ENCODE data around the gene IQSEC1. TPM values are rescaled to one million over a fixed set of nuclear protein-coding genes. Genes with fewer than 3 reads are reported as not detected.

The IQSEC1 gene
- total RNA-seq, 1 donor from 2014 or later = 25.8 TPM

GRCh38 chr3:13107661-13108060 is 34.4 kb upstream of the IQSEC1 start:
- no peak for DNase-seq (ENCODE audit: low spot score)

- no peak for DNase-seq (ENCODE audit: low spot score)
Observed at GRCh38 chr3:13106308-13107001, 33.2 kb upstream of the IQSEC1 start.

- no peak for DNase-seq (ENCODE audit: low spot score)
Observed at GRCh38 chr3:13105896-13106250, 32.6 kb upstream of the IQSEC1 start.

- no peak for DNase-seq (ENCODE audit: low spot score)
Observed at GRCh38 chr3:13105181-13105895, 32.1 kb upstream of the IQSEC1 start.

- DNase-seq (ENCODE audit: low spot score) = no peak
Observed at GRCh38 chr3:13104511-13104910, 31.3 kb upstream of the IQSEC1 start.

DNA sequence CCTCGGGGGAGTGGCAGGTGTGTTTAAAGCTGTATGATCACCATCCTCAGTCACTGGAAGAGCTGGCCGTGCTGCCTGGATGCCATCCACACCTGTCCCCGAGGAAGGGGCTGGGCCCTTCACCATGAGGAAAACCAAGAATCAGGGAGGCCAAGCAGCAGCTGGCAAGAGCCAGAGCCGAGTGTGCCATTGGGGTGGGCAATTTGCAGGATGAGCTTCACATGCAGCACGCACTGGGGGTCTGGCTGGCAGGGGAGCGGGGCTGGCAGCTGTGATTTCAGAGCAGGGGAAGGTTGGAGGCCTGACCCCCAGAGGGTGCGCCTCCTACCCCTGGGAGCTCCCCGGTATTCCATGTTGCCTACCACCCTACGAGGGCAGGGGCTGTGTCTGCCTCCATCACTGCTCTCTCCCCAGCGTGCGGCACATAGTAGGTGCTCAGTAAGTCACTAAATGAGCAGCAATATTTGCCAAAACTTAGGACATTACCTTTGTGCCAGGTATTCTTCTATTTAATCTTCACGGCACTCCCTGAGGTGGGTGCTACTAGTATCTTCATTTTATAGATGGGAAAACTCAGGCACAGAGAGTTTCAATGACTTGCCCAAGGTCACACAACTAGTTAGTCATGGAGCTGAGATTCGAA is 30.3 kb upstream of the IQSEC1 start:
- DNase-seq (ENCODE audit: low spot score) = no peak

- no peak for DNase-seq (ENCODE audit: low spot score)
Observed at GRCh38 chr3:13102386-13103345, 29.4 kb upstream of the IQSEC1 start.

- no peak for DNase-seq (ENCODE audit: low spot score)
Observed at GRCh38 chr3:13099707-13100106, 26.5 kb upstream of the IQSEC1 start.

DNA sequence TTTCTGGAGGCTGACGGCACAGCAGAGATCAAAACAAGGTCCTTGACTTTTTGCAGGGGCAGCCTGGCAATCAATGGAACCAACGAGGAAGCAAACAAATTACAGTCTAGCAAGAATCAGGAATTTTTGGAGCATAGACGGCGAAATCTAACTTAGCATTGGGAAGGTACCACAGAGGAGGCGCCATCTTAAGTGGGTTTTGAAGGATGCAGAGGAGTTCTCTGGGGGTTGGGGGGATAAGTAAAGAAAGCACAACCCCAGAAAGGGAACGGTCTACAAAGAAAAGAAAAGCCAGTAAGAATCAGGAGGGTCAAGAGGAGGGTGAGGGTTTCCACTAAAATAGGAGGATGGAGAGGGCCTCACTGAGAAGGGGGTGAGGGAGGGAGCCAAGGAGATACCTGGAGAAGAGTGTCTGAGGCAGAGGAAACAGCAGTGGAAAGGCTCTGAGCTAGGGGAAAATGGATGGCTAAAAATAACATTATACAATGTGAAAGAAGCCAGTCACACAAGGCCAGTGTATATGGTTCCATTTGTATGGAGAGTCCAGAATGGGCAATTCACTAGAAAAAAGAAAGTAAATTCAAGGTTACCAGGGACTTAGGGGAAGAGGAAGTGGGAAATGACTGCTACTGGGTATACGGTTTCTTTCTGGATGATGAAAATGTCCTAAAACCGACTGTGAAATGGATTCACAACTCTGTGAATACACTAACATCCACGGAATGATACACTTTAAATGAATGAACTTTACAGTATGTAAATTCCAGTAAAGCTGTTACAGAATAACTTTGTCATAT is 25.2 kb upstream of the IQSEC1 start:
- DNase-seq (ENCODE audit: low spot score) = no peak

DNA sequence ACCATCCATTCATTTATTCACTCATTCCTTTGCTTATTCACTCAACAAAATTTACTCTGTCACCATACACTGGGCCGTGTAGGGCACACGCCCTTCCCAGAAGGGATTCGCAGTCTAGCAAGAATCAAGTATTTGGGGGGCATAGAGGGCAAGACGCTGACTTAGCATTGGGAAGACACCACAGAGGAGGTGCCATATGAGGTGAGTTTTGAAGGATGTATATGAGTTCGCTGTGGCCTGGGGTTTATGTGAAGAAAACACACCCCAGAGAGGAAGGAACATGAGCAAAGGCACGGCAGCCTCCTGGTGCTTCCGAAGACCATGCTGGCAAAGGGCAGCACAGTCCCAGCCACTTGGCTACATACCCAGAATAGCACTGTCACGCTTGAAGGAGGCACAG is 23.1 kb upstream of the IQSEC1 start:
- no peak for DNase-seq (ENCODE audit: low spot score)

DNA sequence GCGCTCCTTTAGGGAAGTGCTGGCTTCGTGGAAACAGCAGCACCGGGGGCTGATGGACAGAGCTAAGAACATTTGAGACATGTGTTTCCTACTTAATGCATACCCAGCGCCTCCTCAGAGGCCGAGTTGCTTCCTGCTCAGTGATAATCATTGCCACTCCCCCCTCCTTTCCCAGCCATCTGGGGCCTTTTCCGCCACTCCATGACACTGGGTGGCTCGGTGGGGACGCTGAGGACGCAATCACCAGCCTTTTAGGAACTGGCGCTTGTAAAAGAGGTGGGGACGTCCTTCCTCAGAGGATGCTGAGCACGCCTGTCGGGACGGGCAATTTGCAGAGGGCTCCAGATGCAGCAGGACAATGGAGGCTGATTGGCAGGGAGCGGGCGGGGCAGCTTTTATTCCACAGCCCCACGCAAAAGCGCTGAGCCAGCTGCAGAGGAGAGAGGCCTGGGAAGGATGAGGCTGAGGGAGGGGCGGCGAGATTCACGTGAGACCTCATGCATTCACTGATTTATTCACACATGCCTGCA is 22.2 kb upstream of the IQSEC1 start:
- no peak for DNase-seq (ENCODE audit: low spot score)

- DNase-seq (ENCODE audit: low spot score) = no peak
Observed at GRCh38 chr3:13093687-13094086, 20.5 kb upstream of the IQSEC1 start.

GRCh38 chr3:13092621-13093617 is 19.7 kb upstream of the IQSEC1 start:
- DNase-seq (ENCODE audit: low spot score) = no peak

GRCh38 chr3:13091898-13092611 is 18.8 kb upstream of the IQSEC1 start:
- peak; percentile 61 for DNase-seq (ENCODE audit: low spot score)

DNA sequence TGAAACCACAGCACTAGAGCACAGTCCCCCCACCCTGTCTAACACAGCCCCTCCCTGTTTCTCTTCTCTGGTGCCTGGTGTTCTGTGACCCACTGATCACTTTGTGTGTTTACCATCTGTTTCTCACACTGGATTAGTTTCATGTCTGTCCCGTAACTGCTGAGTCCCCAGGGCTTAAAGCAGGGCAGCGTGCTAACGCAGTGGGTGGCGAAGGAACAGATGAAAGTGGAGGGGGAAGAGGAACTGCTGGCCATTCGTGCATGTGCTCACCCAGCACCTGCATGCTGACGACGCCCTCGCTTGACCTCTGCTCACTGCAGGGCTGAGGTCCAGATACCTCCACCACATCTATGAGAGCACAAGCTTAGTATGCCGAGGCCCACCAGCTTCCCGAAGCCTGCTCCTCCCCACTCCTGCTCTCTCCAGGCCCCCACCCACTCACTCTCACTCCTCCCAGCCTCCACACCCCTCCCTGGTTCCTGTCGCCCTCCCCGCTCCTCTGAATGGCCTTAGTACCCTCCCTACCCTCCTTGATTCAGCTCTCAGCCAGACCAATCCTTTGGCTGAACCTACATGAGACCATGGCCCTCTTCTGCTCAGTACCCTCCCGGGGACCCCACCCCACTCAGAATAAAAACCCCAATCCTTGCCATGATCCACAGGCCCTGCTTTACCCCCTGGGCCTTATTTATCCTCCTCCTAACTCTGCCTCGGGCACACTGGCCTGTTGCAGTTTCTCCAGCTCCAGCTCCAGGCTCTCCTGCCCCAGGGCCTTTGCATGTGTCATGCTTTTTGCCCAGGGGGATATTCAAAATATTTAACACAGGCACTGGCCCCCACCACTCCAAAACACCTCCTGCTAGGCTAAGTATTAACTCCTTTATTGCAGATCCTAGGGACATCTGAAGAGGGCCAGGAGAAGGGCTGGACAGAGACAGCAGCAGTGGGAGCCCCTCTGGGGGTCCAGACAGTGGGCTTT is 15.1 kb upstream of the IQSEC1 start:
- no peak for DNase-seq (ENCODE audit: low spot score)

- no peak for DNase-seq (ENCODE audit: low spot score)
Observed at GRCh38 chr3:13087320-13087990, 14.2 kb upstream of the IQSEC1 start.

DNA sequence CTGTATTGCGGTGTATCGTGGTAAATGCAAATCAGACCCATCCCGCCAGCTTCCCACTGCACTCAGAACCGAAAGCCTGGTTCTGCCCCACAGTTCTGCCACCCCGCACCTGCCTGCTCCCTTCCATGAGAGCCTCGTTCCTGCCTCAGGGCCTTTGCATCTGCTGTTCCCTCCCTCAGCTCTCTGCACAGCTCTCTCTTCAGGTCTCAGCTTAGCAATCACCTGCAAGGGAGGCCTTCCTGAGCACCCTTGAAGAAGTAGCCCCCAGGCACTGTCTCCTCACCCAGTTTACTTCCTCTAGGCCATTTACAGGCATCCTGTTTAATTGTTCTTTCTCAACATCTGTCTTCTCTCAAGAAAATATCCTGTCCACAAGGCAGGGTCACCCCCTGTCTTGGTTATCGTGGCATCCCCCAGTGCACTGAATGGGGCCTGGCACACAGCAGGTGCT is 13.3 kb upstream of the IQSEC1 start:
- no peak for DNase-seq (ENCODE audit: low spot score)

Data from umbilical cord (tissue), 2 donors.